Esophagus squamous epithelium (tissue), 4 donors: ENCODE data around the gene AK8.

Experiments used
- CTCF ChIP-seq, 6 experiments: fragments of 450-650 bp in 4 of 6; fragments of 200-600 bp in 2 of 6; sonication (generic) in 2 of 6; IDR thresholded peaks; one replicate each; pipeline ENCODE4 v1.5.1; 2016 to 2019; ENCODE audit warnings: antibody characterized with exemption in 6 of 6, mild to moderate bottlenecking in 4 of 6, moderate library complexity in 4 of 6
- POLR2A ChIP-seq, 4 donors: fragments of 450-650 bp; IDR thresholded peaks; one replicate each; pipeline ENCODE4 v1.6.1; 2017; ENCODE audit warnings: antibody characterized with exemption in 4 of 4, mild to moderate bottlenecking in 4 of 4, moderate library complexity in 3 of 4

GRCh38 chr9:132755096-132755495 is 123.0 kb downstream of the AK8 start:
- TF ChIP-seq CTCF (IDR thresholded peaks at IDR 0.05) (no peak), POLR2A (IDR thresholded peaks at IDR 0.05) (no peak)
